GM12872 (cell line): ENCODE measurements around the gene TMTC1.
A peak's percentile ranks its signal among the peaks of the same experiment; 100 is the strongest.

Experiments used
- CTCF ChIP-seq: IDR thresholded peaks from 3 replicates; pipeline ENCODE4 v1.5.1; 2011; ENCODE audit warnings: low read depth, mild to moderate bottlenecking, low read length, moderate library complexity; ENCODE audit not compliant: insufficient read depth

TMTC1 gene

DNA sequence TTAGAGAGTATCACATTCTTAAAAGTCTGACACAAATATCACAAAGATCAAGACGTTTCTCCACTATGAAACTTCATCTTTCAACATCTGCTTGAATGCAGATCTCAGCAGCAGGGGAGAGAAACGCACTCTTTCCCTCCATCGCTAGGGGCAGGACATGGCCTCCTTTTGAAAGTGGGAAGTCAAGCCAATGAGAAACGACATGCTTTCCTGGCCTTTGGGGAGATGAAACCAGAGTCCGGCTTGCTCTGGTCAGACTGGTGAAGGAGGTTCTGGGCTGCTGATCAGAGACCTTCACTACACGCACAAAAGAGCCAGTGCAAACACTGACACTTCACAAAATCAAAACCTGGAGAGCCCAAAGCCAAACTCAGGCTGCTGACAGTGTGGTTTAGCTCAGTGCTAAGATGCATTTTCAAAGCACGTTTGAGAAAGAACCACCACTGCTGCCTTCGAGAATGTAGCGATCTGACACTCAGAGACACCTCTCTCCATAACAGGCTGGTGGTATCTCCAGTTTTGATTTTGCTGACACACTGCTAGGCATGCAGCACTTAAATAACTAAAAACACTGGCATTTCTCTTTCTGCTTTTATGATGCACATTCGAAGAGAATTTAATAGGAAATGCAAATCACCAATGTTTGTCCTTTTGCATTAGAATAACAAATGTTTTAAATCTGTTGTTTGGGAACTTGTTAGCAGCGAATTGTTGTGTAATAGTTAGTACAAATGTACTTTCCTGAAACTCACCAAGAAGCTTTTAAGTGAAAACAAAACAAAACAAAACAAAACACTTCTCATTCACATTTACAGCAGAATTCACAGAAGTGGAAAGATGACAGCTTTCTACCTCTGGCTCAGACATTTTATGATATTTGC lies 192.4 kb downstream of the TMTC1 start:
- peak; percentile 44; the same call in 2 of the 3 replicates for TF ChIP-seq CTCF

DNA sequence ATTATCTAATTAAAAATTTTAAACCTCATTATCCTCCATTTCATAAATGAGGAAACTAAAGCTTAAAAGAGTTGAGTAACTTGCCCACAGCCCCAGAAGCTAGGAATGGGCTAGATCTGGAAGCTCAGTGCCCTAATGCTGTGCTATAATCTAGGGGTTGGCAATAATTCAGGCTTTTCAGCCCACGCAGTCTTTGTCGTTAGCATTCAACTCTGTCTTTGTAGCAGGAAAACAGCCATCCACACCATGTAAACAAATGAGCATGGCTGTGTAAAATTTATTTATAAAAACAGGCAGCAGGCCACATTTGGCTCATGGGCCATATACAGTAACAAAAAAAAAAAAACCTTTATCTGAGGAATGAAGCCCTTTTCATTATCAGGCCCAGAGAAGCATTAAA lies 193.9 kb downstream of the TMTC1 start:
- TF ChIP-seq CTCF, result no peak

DNA sequence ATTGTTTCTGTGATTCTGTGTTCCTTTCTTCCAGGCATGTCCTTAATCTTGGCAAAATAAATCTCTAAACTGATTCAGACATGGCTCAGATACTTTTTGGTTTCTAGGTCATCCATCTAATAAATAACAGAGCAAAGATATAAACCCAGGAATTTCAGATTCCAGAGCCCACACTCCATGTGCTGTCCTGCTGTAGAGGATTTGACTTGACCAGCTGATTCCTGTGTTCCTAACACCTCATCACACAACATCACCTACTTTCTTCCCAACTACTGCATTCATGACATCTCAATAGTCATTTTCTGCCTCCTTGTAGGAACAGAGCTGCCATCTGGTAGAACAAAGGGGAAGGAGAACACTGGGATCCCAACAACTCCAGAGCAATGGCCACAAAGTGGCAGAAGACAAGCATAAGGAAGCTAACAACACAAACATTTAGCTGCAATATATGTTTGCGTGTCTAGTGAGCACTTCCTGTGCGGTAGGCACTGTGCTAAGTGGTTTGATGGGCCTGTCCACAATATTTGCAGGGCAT lies 194.4 kb downstream of the TMTC1 start:
- no peak for TF ChIP-seq CTCF

GRCh38 chr12:29582677-29583272 lies 201.0 kb downstream of the TMTC1 start:
- TF ChIP-seq CTCF, result no peak

DNA sequence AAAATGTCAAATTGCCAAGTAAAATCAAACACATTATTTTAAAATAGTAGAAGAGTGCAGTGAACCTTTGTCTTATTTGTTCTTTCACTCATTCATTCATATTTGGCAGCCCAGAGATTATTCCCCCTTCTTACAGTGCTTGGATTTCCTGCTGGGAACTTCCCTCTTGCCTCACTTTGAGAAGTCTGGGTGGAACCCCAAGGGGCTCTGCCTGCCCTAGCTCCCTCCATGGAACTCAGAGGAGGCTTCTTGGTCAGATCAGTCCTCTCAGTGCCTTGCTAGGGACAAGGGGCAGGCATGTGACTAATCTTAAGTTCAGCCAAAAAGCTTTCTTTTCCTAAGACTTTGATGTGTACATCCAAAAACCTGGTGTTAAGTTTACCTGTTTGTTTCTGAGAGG lies 201.6 kb downstream of the TMTC1 start:
- no peak for TF ChIP-seq CTCF

DNA sequence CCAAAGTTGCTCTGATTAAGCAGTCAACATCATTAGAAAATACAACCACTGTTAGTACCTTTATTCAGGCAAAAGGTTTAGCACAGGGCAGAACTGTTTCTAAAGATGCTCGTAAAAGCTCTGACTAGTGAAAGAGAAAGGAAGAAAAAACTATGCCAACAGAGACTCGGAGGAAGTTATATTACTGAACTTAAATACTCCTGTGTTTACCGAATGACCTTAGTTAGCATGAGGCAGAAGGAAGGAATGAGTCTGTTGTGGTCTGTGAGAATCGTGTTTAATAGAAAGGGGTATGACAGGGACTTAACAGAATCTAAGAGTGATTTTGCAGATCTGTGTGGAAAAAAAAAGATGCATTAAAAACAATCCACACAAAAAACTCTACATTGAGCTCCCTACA lies 202.1 kb downstream of the TMTC1 start:
- no peak for TF ChIP-seq CTCF

DNA sequence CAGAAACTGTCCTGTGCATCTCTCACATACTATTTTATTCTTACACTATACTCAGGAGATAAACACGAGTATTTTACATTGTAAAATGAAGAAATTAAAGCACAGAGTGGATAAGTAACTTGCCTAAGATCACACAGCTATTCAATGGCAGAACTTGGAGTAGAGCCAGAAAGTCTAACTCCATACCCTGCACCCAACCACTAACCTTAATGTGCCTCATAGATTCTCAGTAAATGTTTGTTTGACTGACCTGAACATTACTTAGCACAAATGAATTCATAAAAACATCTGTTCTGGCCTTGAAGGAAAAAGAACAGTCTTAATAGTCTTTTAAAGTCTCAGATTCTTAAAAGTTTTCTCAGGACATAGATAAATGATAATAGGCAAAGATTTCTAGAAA lies 202.8 kb downstream of the TMTC1 start:
- no peak for TF ChIP-seq CTCF
